Mesothelial cell of epicardium (in vitro differentiated cells): Measurements from ENCODE around the gene MTHFS. TPM values are rescaled to one million over a fixed set of nuclear protein-coding genes. Genes with fewer than 3 reads are reported as not detected.

Source experiments
- DNase-seq, 2 experiments: peaks; one replicate each; pipeline ENCODE4 v3.0.0; 2021; ENCODE audit warnings: low spot score in 2 of 2; ENCODE audit not compliant: unreplicated experiment in 2 of 2
- H3K27ac Mint-ChIP-seq: 2 replicates; pipeline ENCODE4 v1.8.0; 2021; ENCODE audit warnings: mixed read lengths
- H3K27me3 Mint-ChIP-seq: 2 replicates; pipeline ENCODE4 v1.8.0; 2021; ENCODE audit warnings: low read depth, mixed read lengths
- H3K36me3 Mint-ChIP-seq: 2 replicates; pipeline ENCODE4 v1.8.0; 2021; ENCODE audit warnings: mixed read lengths
- H3K4me1 Mint-ChIP-seq: 2 replicates; pipeline ENCODE4 v1.8.0; 2021; ENCODE audit warnings: mixed read lengths
- H3K4me3 Mint-ChIP-seq: 2 replicates; pipeline ENCODE4 v1.8.0; 2021; ENCODE audit warnings: mild to moderate bottlenecking, moderate library complexity, mixed read lengths
- H3K9me3 Mint-ChIP-seq: 2 replicates; pipeline ENCODE4 v1.8.0; 2021; ENCODE audit warnings: mixed read lengths
- total RNA-seq: library from RNA; stranded (reverse); gene quantifications from 3 replicates; pipeline ENCODE4 v1.2.1, GENCODE V29; 2021
- TF ChIP-seq, protein P1 (sequence below): fragments of 200-600 bp; sonication (generic); IDR thresholded peaks from one replicate; pipeline ENCODE4 v1.5.0; 2021; ENCODE audit warnings: antibody characterized with exemption; ENCODE audit not compliant: unreplicated experiment

Gene MTHFS
- total RNA-seq, 1 donor from 2014 or later, result 13.7 TPM

DNA sequence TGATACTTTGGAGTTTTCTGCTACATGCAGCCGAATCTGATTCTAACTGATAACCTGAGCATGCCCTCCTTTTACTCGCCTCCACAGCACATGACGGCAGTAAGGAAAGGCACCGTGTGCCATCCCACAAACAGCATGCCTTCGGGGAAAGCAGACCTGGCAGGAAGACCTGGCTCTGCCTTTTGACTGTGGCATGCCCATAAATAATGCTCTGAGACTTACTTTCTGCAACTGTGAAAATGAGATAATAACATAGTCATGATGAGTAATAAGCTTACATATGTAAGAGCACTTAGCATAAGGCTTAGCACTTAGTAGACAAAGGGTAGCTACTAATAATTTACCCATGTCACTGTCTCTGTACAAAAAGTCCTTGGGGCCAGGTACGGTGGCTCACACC lies 32.9 kb downstream of the MTHFS start:
- no peak for DNase-seq
- Mint-ChIP-seq H3K4me3 (no peak overlapping the region), H3K9me3 (no peaks in the 10 kb centered on the region), H3K4me1 (peaks cover 6% of the 10 kb centered on the region), H3K27ac (no peak overlapping the region), H3K36me3 (peaks cover 16% of the 10 kb centered on the region), H3K27me3 (no peaks in the 10 kb centered on the region)
- TF ChIP-seq, protein P1, sequence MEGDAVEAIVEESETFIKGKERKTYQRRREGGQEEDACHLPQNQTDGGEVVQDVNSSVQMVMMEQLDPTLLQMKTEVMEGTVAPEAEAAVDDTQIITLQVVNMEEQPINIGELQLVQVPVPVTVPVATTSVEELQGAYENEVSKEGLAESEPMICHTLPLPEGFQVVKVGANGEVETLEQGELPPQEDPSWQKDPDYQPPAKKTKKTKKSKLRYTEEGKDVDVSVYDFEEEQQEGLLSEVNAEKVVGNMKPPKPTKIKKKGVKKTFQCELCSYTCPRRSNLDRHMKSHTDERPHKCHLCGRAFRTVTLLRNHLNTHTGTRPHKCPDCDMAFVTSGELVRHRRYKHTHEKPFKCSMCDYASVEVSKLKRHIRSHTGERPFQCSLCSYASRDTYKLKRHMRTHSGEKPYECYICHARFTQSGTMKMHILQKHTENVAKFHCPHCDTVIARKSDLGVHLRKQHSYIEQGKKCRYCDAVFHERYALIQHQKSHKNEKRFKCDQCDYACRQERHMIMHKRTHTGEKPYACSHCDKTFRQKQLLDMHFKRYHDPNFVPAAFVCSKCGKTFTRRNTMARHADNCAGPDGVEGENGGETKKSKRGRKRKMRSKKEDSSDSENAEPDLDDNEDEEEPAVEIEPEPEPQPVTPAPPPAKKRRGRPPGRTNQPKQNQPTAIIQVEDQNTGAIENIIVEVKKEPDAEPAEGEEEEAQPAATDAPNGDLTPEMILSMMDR, result no peak

DNA sequence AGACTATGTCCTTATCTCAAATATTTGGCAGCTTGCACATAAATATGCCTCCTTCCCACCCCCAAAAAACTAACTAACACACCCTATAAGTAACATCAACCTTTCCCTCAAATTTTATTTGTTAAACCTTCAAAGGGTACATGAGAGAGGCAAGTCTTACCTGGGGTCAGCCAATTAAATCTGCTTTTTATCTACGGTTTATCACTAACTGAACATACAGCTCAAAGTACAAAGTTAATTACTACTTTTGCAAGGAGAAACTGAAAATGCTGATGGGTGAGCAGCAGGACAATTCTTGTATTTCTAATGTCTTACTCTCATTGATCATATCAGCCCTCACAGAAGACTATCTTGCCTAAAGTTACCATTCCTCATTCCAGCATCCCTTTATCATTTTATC lies 34.6 kb downstream of the MTHFS start:
- TF ChIP-seq, protein P1, result no peak
- H3K4me3 Mint-ChIP-seq, result no peak overlapping the region
- no peaks in the 10 kb centered on the region for H3K9me3 Mint-ChIP-seq
- H3K27ac Mint-ChIP-seq, result no peak overlapping the region
- no peak for DNase-seq
- H3K36me3 Mint-ChIP-seq, result peaks cover 16% of the 10 kb centered on the region
- H3K27me3 Mint-ChIP-seq, result no peaks in the 10 kb centered on the region
- peaks cover 6% of the 10 kb centered on the region for H3K4me1 Mint-ChIP-seq

DNA sequence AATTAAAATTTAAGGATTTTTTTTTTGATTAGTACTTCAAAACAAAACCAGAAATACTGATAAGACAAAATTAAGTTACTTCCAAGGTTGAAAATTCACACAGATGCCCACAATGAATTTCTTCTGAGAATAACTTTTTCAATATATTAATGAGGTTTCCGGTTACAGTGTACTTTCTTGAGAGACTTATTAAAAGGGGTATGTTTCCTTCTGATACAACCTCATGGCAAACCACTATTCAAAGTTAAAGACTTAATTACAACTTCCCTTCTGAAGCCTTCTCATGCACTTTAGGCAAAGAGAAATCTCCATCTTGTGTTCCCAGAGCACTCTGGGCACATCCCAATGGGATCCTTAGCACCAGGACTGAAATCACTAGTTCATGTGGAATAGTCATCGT lies 36.2 kb downstream of the MTHFS start:
- Mint-ChIP-seq H3K4me1 (peaks cover 6% of the 10 kb centered on the region), H3K4me3 (no peak overlapping the region), H3K27me3 (no peaks in the 10 kb centered on the region), H3K27ac (no peak overlapping the region), H3K36me3 (peaks cover 12% of the 10 kb centered on the region), H3K9me3 (no peaks in the 10 kb centered on the region)
- TF ChIP-seq, protein P1, result no peak
- DNase-seq, result no peak

DNA sequence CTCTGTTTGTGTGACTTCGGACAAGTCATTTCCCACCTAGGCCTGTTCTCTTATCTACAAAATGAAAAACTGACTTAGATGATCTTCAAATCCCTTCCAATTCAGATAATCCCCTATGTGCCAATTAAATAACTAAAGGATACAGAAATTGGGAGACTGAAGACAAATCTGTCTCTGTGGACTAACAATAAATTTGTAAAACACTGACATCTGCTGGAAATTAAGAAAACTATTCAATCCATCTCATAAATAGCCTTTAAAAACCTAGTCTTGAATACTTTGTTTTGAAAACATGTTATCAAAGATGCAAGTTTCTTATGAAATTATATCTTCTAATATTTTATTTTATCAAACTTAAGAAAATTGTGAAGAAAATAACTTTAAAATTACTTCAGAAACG lies 38.3 kb downstream of the MTHFS start:
- Mint-ChIP-seq H3K27ac (no peak overlapping the region), H3K4me1 (peaks cover 6% of the 10 kb centered on the region), H3K9me3 (no peaks in the 10 kb centered on the region), H3K4me3 (no peak overlapping the region), H3K27me3 (no peaks in the 10 kb centered on the region), H3K36me3 (peaks cover 12% of the 10 kb centered on the region)
- TF ChIP-seq, protein P1, result no peak
- DNase-seq, result no peak

DNA sequence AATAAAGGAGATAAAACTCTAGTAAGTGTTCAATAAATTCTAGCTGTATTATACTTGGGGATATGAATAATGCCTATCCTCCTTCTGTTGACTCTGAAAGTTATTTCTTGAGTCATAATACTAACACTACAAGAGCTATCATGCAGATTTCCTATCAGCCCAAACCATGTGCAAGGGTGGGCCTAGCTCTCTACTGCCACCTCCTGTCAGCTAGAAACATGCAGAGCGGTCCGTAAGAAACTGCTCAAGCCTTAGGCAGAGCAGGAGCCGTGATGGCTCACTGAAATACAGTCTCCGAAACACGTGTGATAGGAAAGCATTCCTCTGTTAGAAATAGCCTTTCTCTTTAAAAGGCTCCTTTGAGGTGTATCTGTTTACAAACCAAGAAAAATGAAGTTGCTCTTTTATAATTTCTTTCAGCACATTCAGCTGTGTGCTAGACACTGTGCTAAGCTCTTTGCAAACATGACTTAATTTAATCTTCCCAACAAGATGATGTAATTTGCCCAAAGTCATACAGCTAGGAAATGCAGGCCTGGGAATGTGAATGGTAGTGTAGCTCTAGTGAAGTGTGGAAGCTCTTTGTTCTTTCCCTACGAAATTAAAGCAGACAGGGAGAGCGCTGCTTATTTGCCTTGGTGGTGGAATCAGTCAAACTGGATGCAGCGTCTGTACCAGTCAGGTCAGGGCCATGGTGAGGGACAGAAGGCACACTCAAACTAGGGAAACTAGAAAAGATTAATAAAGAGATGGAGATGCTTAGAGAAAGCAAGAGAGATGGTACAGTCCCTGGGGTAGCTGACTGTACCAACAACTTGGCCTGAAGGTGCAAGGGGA lies 43.1 kb downstream of the MTHFS start:
- TF ChIP-seq, protein P1, result peak; percentile 82
- peaks cover 2% of the 10 kb centered on the region for H3K36me3 Mint-ChIP-seq
- H3K4me3 Mint-ChIP-seq, result no peak overlapping the region
- H3K27ac Mint-ChIP-seq, result no peak overlapping the region
- H3K27me3 Mint-ChIP-seq, result no peaks in the 10 kb centered on the region
- no peaks in the 10 kb centered on the region for H3K4me1 Mint-ChIP-seq
- no peaks in the 10 kb centered on the region for H3K9me3 Mint-ChIP-seq
- DNase-seq, result peak in 1 of 2 experiments; percentile 72
